Right lobe of liver (tissue), 6 donors: ENCODE data around the gene HHLA2. TPM values are rescaled to one million over a fixed set of nuclear protein-coding genes. Genes with fewer than 3 reads are reported as not detected.

ENCODE experiments used
- ATAC-seq, 4 donors: fragments of 200-7000 bp; cut with Tn5 transposase; one replicate each; pipeline ENCODE4 v1.9.1; 2020; ENCODE audit warnings: mild to moderate bottlenecking in 4 of 4, moderate library complexity in 4 of 4
- DNase-seq, 3 donors: peaks; one replicate each; pipeline ENCODE4 v3.0.0-alpha.2; 2020
- H3K27ac ChIP-seq, 3 donors: fragments of 200-600 bp; one replicate each; pipeline ENCODE4 v1.8.0; 2022
- H3K27me3 ChIP-seq, 2 donors: fragments of 200-600 bp; one replicate each; pipeline ENCODE4 v1.8.0; 2022
- H3K36me3 ChIP-seq, 4 donors: fragments of 200-600 bp; sonication (generic) in 1 of 4; one replicate each; pipeline versions ENCODE4 v1.5.1 to v1.8.0; 2017 to 2022; ENCODE audit warnings: control low read depth in 1 of 4
- H3K4me1 ChIP-seq, 4 donors: fragments of 200-600 bp; sonication (generic) in 1 of 4; one replicate each; pipeline versions ENCODE4 v1.5.1 to v1.8.0; 2017 to 2022; ENCODE audit warnings: control low read depth in 1 of 4
- H3K4me3 ChIP-seq, 3 donors: fragments of 200-600 bp; one replicate each; pipeline ENCODE4 v1.8.0; 2022
- H3K9me3 ChIP-seq, 4 donors: fragments of 200-600 bp; sonication (generic) in 1 of 4; one replicate each; pipeline versions ENCODE4 v1.5.1 to v1.8.0; 2017 to 2022; ENCODE audit warnings: control low read depth in 1 of 4
- POLR2A ChIP-seq: fragments of 450-650 bp; IDR thresholded peaks from one replicate; pipeline ENCODE4 v1.6.1; 2017; ENCODE audit warnings: antibody characterized with exemption, mild to moderate bottlenecking
- WGBS: methylation state at CpG from one replicate; pipeline ENCODE4 v1.1.6; 2018; ENCODE audit warnings: low coverage, low lambda C conversion rate; ENCODE audit not compliant: insufficient coverage; ENCODE audit errors: missing lambda C conversion rate; 5-methylcytosine and 5-hydroxymethylcytosine counted together
- intact Hi-C, 2 donors: fragments of 100-400 bp; cut with DNase I; formaldehyde crosslinking; loops; one replicate each; pipeline versions ENCODE4 v1.11.2 to v1.14.1; 2022
- total RNA-seq, 6 experiments: library from RNA; depleted of rRNA in 2 of 6; stranded (reverse); fragments of >200 nt in 2 of 6; fragmentation: NEBNext Ultra II Directional in 3 of 6; extraction: Animal tissue kit (Norgen Biotek cat#: 25700) in 3 of 6; gene quantifications; one replicate each; pipeline versions ENCODE4 v1.1.0 to v1.2.4, GENCODE V29; 2016 to 2023
- TF ChIP-seq, protein P1 (sequence below), 4 donors: fragments of 200-600 bp in 3 of 4; fragments of 450-650 bp in 1 of 4; IDR thresholded peaks; one replicate each; pipeline versions ENCODE4 v1.5.1 to v1.8.0; 2016 to 2022; ENCODE audit warnings: antibody characterized with exemption in 4 of 4, mild to moderate bottlenecking in 2 of 4
- donor health status: DM: no; HTN: yes; CAD: no.
- donor health status: DM: no; HTN: no; CAD: no.
- donor health status: DM: no; HTN: no; CAD: no.
- donor health status: DM: no; HTN: yes; CAD: no.
- donor health status: DM: no; HTN: yes; CAD: no.

Gene HHLA2
- total RNA-seq, 6 experiments from 2014 or later, result not detected

DNA sequence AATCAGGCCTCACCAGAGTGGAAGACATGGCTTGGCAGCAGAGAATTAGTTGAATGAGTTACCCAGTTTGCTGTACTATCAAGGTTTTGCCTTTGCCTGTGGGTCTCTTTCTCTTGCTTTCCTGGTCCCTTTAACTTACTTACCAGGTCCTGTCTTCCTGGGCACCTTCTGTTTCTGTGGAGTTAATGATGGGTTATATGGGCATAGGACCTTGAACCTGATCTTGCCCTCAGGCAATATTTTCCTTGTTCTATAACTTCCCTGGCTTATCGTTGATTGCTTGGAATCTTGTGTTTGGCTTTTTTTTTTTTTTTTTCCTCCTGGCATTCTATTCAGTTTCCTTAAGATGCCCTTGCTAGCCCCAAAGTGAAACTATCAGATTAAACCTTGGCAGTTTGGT, 106.8 kb downstream of the HHLA2 start:
- WGBS, result 64% methylated on average over 1 of the region's 1 CpG
- DNase-seq, result no peak
- Histone ChIP-seq H3K4me1 (peaks cover 0 to 4% (median 0%) of the 10 kb centered on the region in 4 donors), H3K4me3 (no peak overlapping the region), H3K36me3 (no peaks in the 10 kb centered on the region), H3K27ac (no peak overlapping the region), H3K27me3 (no peaks in the 10 kb centered on the region), H3K9me3 (no peaks in the 10 kb centered on the region)
- ATAC-seq, result no peak
- intact Hi-C loops, result no loop called here
- TF ChIP-seq, protein P1, sequence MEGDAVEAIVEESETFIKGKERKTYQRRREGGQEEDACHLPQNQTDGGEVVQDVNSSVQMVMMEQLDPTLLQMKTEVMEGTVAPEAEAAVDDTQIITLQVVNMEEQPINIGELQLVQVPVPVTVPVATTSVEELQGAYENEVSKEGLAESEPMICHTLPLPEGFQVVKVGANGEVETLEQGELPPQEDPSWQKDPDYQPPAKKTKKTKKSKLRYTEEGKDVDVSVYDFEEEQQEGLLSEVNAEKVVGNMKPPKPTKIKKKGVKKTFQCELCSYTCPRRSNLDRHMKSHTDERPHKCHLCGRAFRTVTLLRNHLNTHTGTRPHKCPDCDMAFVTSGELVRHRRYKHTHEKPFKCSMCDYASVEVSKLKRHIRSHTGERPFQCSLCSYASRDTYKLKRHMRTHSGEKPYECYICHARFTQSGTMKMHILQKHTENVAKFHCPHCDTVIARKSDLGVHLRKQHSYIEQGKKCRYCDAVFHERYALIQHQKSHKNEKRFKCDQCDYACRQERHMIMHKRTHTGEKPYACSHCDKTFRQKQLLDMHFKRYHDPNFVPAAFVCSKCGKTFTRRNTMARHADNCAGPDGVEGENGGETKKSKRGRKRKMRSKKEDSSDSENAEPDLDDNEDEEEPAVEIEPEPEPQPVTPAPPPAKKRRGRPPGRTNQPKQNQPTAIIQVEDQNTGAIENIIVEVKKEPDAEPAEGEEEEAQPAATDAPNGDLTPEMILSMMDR (IDR thresholded peaks at IDR 0.05), result no peak
- TF ChIP-seq POLR2A, result no peak

DNA sequence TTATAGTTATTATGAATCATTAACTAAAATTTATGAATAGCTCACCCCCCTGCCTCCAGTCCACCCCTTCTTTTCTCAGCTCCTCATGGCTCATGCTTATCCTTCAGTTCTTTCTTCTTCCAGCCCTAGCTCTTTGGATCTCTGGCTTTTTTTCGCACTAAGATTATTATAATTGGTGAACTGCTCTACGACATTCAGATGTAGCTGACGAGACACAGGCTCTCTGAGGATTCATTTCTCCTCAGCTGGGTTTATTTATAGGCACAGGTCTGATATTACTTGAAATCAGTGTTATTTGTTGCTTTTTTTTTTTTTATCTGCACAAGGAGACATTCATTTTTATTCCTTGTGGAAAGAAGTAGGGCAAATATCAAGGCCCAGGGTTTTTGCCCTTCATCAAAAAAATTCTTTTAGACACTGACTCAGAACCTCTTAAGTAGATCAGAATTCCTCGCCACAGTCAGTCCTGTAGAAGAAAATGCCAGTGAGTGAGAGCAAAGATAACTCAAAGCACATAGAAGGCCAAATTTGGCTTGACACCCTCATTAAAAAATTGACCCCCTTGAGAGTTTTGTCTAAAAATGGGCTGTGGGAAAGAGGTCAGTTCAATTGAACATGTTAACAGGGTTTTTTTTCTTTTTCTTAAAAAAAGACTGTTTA, 107.5 kb downstream of the HHLA2 start:
- DNase-seq (no peak), ATAC-seq (no peak)
- WGBS, result 67% methylated on average over 4 of the region's 4 CpGs
- intact Hi-C loops, result no loop called here
- no peaks in the 10 kb centered on the region for H3K36me3 ChIP-seq
- no peaks in the 10 kb centered on the region for H3K27me3 ChIP-seq
- H3K4me1 ChIP-seq, result peaks cover 0 to 4% (median 0%) of the 10 kb centered on the region in 4 donors
- no peak for TF ChIP-seq POLR2A
- TF ChIP-seq, protein P1 (IDR thresholded peaks at IDR 0.05), result no peak
- H3K4me3 ChIP-seq, result no peak overlapping the region
- no peak overlapping the region for H3K27ac ChIP-seq
- no peaks in the 10 kb centered on the region for H3K9me3 ChIP-seq

DNA sequence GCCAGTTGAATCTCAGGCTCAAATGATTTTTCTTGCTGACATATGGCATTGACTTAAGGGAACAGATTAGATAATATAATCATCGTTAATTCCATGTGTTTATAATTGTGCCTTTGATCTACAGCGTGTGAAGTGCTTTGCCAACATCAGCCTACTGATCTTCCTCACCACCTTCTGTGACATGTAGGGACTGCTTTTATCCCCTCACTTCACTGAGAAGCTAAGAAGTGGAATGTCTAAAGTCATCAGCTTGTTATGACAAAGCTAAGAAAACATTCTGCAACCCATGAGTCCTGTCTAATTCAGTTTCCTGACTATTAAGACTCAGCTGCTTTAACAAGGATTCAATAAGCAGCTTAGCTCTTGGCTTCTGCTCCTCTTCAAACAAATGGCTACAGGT, 108.0 kb downstream of the HHLA2 start:
- H3K9me3 ChIP-seq, result no peaks in the 10 kb centered on the region
- no peaks in the 10 kb centered on the region for H3K27me3 ChIP-seq
- intact Hi-C loops, result no loop called here
- ATAC-seq (no peak), DNase-seq (no peak)
- H3K27ac ChIP-seq, result no peak overlapping the region
- TF ChIP-seq, protein P1 (IDR thresholded peaks at IDR 0.05), result no peak
- no peak for TF ChIP-seq POLR2A
- H3K36me3 ChIP-seq, result no peaks in the 10 kb centered on the region
- WGBS, result 60% methylated on average over 2 of the region's 2 CpGs
- H3K4me3 ChIP-seq, result no peak overlapping the region
- peaks cover 0 to 4% (median 0%) of the 10 kb centered on the region in 4 donors for H3K4me1 ChIP-seq

DNA sequence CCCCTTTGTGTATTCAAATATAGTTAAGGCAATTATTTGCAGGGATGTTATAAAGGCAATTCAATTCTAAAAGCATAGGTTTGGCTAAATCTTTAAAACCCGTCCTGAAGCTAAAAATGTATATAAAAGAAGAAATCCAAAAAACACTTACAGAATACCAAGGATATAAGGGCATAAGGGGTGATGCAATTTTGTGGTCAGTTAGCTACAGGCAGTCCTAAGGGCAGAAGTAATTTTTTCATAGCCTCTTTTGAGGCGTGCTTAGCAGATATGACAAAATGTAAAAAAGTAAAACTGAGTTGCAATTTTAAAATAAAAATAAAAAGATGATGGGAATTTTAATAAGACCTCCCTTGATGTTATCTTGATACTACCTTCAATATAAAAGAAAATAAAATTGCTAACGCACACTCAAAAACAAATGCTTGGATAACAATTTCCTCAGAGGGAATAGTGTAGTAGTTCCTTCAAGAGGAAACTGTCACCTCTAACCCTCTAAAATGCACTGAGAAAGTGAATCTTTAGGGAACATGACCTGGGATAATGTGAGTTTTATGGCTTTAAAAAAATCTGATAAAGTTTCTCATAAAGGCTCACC, 109.8 kb downstream of the HHLA2 start:
- ATAC-seq (no peak), DNase-seq (no peak)
- Histone ChIP-seq H3K4me1 (peaks cover 0 to 4% (median 0%) of the 10 kb centered on the region in 4 donors), H3K27ac (no peak overlapping the region), H3K27me3 (no peaks in the 10 kb centered on the region), H3K4me3 (no peak overlapping the region), H3K9me3 (no peaks in the 10 kb centered on the region), H3K36me3 (no peaks in the 10 kb centered on the region)
- TF ChIP-seq, protein P1 (IDR thresholded peaks at IDR 0.05), result no peak
- no peak for TF ChIP-seq POLR2A
- WGBS, result 62% methylated on average over 3 of the region's 3 CpGs
- intact Hi-C loops, result no loop called here
